Testis (tissue), 2 donors: ENCODE measurements around the gene EIPR1.

Source experiments
- POLR2A ChIP-seq: fragments of 450-650 bp; IDR thresholded peaks from one replicate; pipeline ENCODE4 v1.6.1; 2017; ENCODE audit warnings: antibody characterized with exemption, mild to moderate bottlenecking, moderate library complexity
- TF ChIP-seq, protein P1 (sequence below), 3 experiments: fragments of 450-650 bp in 2 of 3; fragments of 200-600 bp in 1 of 3; sonication (generic) in 1 of 3; IDR thresholded peaks; one replicate each; pipeline ENCODE4 v1.5.1; 2016 to 2019; ENCODE audit warnings: antibody characterized with exemption in 3 of 3, mild to moderate bottlenecking in 2 of 3, moderate library complexity in 1 of 3

DNA sequence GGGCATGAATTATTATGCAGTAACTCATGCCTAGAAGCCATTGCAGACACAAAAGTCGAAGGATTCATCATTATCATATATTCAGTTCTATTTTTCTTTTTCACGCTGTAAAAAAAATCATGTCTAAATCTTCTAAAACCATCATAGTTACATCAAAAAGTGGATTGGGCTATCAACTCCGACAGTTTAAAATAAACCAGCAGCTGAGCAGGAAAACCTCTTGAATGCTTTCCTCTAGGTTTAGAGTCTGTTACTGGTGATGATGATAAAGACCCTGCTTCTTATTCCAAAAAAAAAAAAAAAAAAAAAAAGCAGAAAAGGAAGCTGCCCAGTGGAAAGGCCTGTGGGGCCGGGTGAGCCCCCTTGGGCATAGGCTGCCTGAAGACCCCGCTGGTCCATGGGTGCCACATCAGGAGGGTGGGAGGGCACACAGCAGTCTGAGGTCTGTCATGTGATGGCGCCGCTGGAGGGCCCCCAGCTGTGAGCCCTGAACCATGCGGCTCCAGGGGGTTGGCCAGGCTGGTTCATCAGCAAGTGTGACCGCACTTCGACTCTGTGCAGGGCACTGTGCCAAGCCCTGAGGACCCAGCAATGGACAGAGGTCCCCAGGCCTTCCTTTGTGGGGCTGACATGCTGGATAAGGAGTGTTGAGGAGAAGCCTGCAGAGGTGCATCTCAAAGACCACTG is 199.6 kb downstream of the EIPR1 start:
- no peak for TF ChIP-seq POLR2A
- TF ChIP-seq, protein P1, sequence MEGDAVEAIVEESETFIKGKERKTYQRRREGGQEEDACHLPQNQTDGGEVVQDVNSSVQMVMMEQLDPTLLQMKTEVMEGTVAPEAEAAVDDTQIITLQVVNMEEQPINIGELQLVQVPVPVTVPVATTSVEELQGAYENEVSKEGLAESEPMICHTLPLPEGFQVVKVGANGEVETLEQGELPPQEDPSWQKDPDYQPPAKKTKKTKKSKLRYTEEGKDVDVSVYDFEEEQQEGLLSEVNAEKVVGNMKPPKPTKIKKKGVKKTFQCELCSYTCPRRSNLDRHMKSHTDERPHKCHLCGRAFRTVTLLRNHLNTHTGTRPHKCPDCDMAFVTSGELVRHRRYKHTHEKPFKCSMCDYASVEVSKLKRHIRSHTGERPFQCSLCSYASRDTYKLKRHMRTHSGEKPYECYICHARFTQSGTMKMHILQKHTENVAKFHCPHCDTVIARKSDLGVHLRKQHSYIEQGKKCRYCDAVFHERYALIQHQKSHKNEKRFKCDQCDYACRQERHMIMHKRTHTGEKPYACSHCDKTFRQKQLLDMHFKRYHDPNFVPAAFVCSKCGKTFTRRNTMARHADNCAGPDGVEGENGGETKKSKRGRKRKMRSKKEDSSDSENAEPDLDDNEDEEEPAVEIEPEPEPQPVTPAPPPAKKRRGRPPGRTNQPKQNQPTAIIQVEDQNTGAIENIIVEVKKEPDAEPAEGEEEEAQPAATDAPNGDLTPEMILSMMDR (IDR thresholded peaks at IDR 0.05), result no peak
